IMR-90 (cell line): Measurements from ENCODE around the gene KCNJ6. TPM values are rescaled to one million over a fixed set of nuclear protein-coding genes. Genes with fewer than 3 reads are reported as not detected.

Experiments
- ATAC-seq: fragments of 200-7000 bp; cut with Tn5 transposase; 2 replicates; pipeline ENCODE4 v1.9.1; 2020; ENCODE audit warnings: low read depth, mild to moderate bottlenecking, moderate library complexity
- BruUV-seq: library from RNA; stranded (reverse); fragments of 400-500 nt; replicated peaks from 2 replicates; lab custom pipeline; 2021; lab: Mats Ljungman, UMichigan
- CTCF ChIA-PET: fragments of 300-600 bp; formaldehyde crosslinking; extraction: SDS; loops from one replicate; lab custom pipeline; 2021; ENCODE audit warnings: antibody characterized with exemption; lab: Yijun Ruan, JAX
- POLR2A ChIA-PET: fragments of 300-600 bp; sonication (Branson Sonifier 250); formaldehyde crosslinking; loops from one replicate; lab custom pipeline; 2022; ENCODE audit warnings: antibody characterized with exemption; ENCODE audit not compliant: unreplicated experiment; lab: Charles Lee
- DNase-seq: peaks from one replicate; pipeline ENCODE4 v3.0.0; 2013
- H2AFZ ChIP-seq: replicated peaks from 2 replicates; pipeline ENCODE3; 2013; ENCODE audit warnings: low read length, mild to moderate bottlenecking; ENCODE audit not compliant: poor library complexity
- H2AK5ac ChIP-seq: 2 replicates; pipeline ENCODE4 v1.6.1; 2013; ENCODE audit warnings: low read depth, low read length, inconsistent platforms
- H2AK9ac ChIP-seq: replicated peaks from 2 replicates; pipeline ENCODE3; 2013; ENCODE audit warnings: mild to moderate bottlenecking, low read depth, low read length, moderate library complexity; ENCODE audit not compliant: poor library complexity
- H2BK120ac ChIP-seq: 2 replicates; pipeline ENCODE4 v1.6.1; 2013; ENCODE audit warnings: low read depth, low read length, inconsistent platforms
- H2BK15ac ChIP-seq: 3 replicates; pipeline ENCODE4 v1.6.1; 2013; ENCODE audit warnings: low read depth, low read length, inconsistent platforms
- H2BK20ac ChIP-seq: 2 replicates; pipeline ENCODE4 v1.6.1; 2013; ENCODE audit warnings: low read depth, mild to moderate bottlenecking, inconsistent platforms, low read length, moderate library complexity
- H2BK5ac ChIP-seq: 2 replicates; pipeline ENCODE4 v1.6.1; 2013; ENCODE audit warnings: mild to moderate bottlenecking, low read depth, low read length, inconsistent platforms; ENCODE audit not compliant: poor library complexity, severe bottlenecking
- H3K14ac ChIP-seq: replicated peaks from 2 replicates; pipeline ENCODE4 v1.6.1; 2013; ENCODE audit warnings: low read depth, low read length, inconsistent platforms
- H3K18ac ChIP-seq: 2 replicates; pipeline ENCODE4 v1.6.1; 2013; ENCODE audit warnings: low read depth, low read length, control low read depth
- H3K23ac ChIP-seq: 2 replicates; pipeline ENCODE4 v1.6.1; 2013; ENCODE audit warnings: low read depth, low read length, inconsistent platforms
- H3K27ac ChIP-seq: 2 replicates; pipeline ENCODE4 v1.5.1; 2013; ENCODE audit warnings: mild to moderate bottlenecking, control low read depth, low read length; ENCODE audit not compliant: insufficient read depth
- H3K27me3 ChIP-seq: 2 replicates; pipeline ENCODE4 v1.6.1; 2013; ENCODE audit warnings: low read length; ENCODE audit not compliant: control insufficient read depth, insufficient read depth
- H3K36me3 ChIP-seq: 2 replicates; pipeline ENCODE4 v1.6.1; 2013; ENCODE audit warnings: low read length, mixed read lengths; ENCODE audit not compliant: control insufficient read depth, insufficient read depth
- H3K4ac ChIP-seq: 2 replicates; pipeline ENCODE4 v1.6.1; 2013; ENCODE audit warnings: low read depth, low read length, inconsistent platforms
- H3K4me1 ChIP-seq: 2 replicates; pipeline ENCODE4 v1.6.1; 2013; ENCODE audit warnings: low read length, mixed read lengths; ENCODE audit not compliant: control insufficient read depth, insufficient read depth
- H3K4me2 ChIP-seq: 2 replicates; pipeline ENCODE4 v1.6.1; 2013; ENCODE audit warnings: low read depth, mild to moderate bottlenecking, control low read depth, low read length, moderate library complexity
- H3K4me3 ChIP-seq: 2 replicates; pipeline ENCODE4 v1.5.1; 2013; ENCODE audit warnings: low read depth, mild to moderate bottlenecking, control low read depth, low read length, moderate library complexity; ENCODE audit not compliant: insufficient read depth
- H3K56ac ChIP-seq: 2 replicates; pipeline ENCODE4 v1.6.1; 2013; ENCODE audit warnings: low read length, inconsistent platforms; ENCODE audit not compliant: insufficient read depth; ENCODE audit errors: extremely low read depth
- H3K79me1 ChIP-seq, 2 experiments: 2 replicates each; pipeline ENCODE4 v1.6.1; 2013; ENCODE audit warnings: low read length in 2 of 2, inconsistent platforms in 1 of 2, low read depth in 1 of 2
- H3K9ac ChIP-seq: 2 replicates; pipeline ENCODE4 v1.6.1; 2013; ENCODE audit warnings: low read depth, low read length, control low read depth
- H3K9me1 ChIP-seq: 2 replicates; pipeline ENCODE4 v1.6.1; 2013; ENCODE audit warnings: low read length, inconsistent platforms; ENCODE audit not compliant: insufficient read depth
- H3K9me3 ChIP-seq: 2 replicates; pipeline ENCODE4 v1.6.1; 2013; ENCODE audit warnings: low read length; ENCODE audit not compliant: control insufficient read depth, insufficient read depth
- H4K20me1 ChIP-seq: 2 replicates; pipeline ENCODE4 v1.6.1; 2013; ENCODE audit warnings: low read length, inconsistent platforms; ENCODE audit not compliant: insufficient read depth
- H4K5ac ChIP-seq: 2 replicates; pipeline ENCODE4 v1.6.1; 2013; ENCODE audit warnings: mild to moderate bottlenecking, low read depth, low read length, control low read depth
- H4K8ac ChIP-seq, 2 experiments: 2 replicates each; pipeline ENCODE4 v1.6.1; 2013; ENCODE audit warnings: low read depth in 2 of 2, low read length in 2 of 2, control low read depth in 1 of 2, inconsistent platforms in 1 of 2
- H4K91ac ChIP-seq: 2 replicates; pipeline ENCODE4 v1.6.1; 2013; ENCODE audit warnings: low read depth, low read length, inconsistent platforms; ENCODE audit not compliant: insufficient read depth
- BHLHE40 ChIP-seq: fragments of 150-350 bp; IDR thresholded peaks from 2 replicates; pipeline ENCODE4 v1.6.1; 2016; ENCODE audit warnings: mild to moderate bottlenecking, low read depth, low read length
- CHD1 ChIP-seq: IDR thresholded peaks from 2 replicates; pipeline ENCODE4 v1.6.1; 2012; ENCODE audit warnings: low read depth, low read length, improper control_type of control experiment
- CTCF ChIP-seq: conservative IDR thresholded peaks from 2 replicates; pipeline ENCODE4 v1.5.1; 2012; ENCODE audit warnings: mild to moderate bottlenecking, low read depth, low read length, improper control_type of control experiment
- FOS ChIP-seq: fragments of 150-350 bp; IDR thresholded peaks from 2 replicates; pipeline ENCODE4 v1.6.1; 2016; ENCODE audit warnings: low read depth, low read length
- MAFK ChIP-seq: IDR thresholded peaks from 2 replicates; pipeline ENCODE4 v1.6.1; 2012; ENCODE audit warnings: low read depth, low read length, improper control_type of control experiment
- MAZ ChIP-seq: IDR thresholded peaks from 2 replicates; pipeline ENCODE4 v1.6.1; 2012; ENCODE audit warnings: low read depth, mild to moderate bottlenecking, low read length, improper control_type of control experiment, moderate library complexity, borderline replicate concordance
- MXI1 ChIP-seq: IDR thresholded peaks from 2 replicates; pipeline ENCODE4 v1.6.1; 2012; ENCODE audit warnings: low read depth, mild to moderate bottlenecking, low read length, moderate library complexity, borderline replicate concordance
- NFE2L2 ChIP-seq: fragments of 150-350 bp; IDR thresholded peaks from 2 replicates; pipeline ENCODE4 v1.6.1; 2016; ENCODE audit warnings: low read depth, mild to moderate bottlenecking, low read length
- POLR2A ChIP-seq: IDR thresholded peaks from 2 replicates; pipeline ENCODE4 v1.6.1; 2012; ENCODE audit warnings: mild to moderate bottlenecking, low read depth, low read length
- RAD21 ChIP-seq: IDR thresholded peaks from 2 replicates; pipeline ENCODE4 v1.6.1; 2012; ENCODE audit warnings: low read length, improper control_type of control experiment
- RCOR1 ChIP-seq: IDR thresholded peaks from 2 replicates; pipeline ENCODE4 v1.6.1; 2012; ENCODE audit warnings: mild to moderate bottlenecking, low read length, improper control_type of control experiment; ENCODE audit not compliant: insufficient replicate concordance
- SMC3 ChIP-seq: fragments of 150-350 bp; IDR thresholded peaks from 2 replicates; pipeline ENCODE4 v1.6.1; 2016; ENCODE audit warnings: low read depth, mild to moderate bottlenecking, antibody characterized with exemption, low read length, moderate library complexity
- USF2 ChIP-seq: fragments of 150-350 bp; IDR thresholded peaks from 2 replicates; pipeline ENCODE4 v1.6.1; 2017; ENCODE audit warnings: mild to moderate bottlenecking, antibody characterized with exemption, low read length, low read depth
- WGBS, 2 experiments: methylation state at CpG; one replicate each; pipeline versions ENCODE4 v1.1.5 to v1.1.7; 2013; ENCODE audit warnings: missing lambda C conversion rate in 2 of 2; ENCODE audit not compliant: insufficient read length in 1 of 2; ENCODE audit errors: extremely low coverage in 2 of 2; 5-methylcytosine and 5-hydroxymethylcytosine counted together
- dilution Hi-C: fragments of 300-500 bp; cut with HindIII; formaldehyde crosslinking; loops from one replicate; pipeline ENCODE4 v1.14.3; 2018; ENCODE audit warnings: low sequenced_read_pairs; ENCODE audit not compliant: unreplicated experiment
- in situ Hi-C: fragments of 300-500 bp; cut with MboI; formaldehyde crosslinking; loops from 3 replicates; pipeline ENCODE4 v1.14.3; 2019; ENCODE audit warnings: low sequenced_read_pairs, inconsistent platforms, mixed read lengths
- intact Hi-C: fragments of 100-400 bp; cut with micrococcal nuclease; formaldehyde crosslinking; loops from 2 replicates; pipeline ENCODE4 v1.10.0; 2022
- polyA plus RNA-seq, 3 experiments: library from polyadenylated mRNA; depleted of rRNA; stranded (reverse); fragments of >200 nt; gene quantifications; 2 replicates each; pipeline ENCODE4 v1.2.3, GENCODE V29; 2012; ENCODE audit warnings: low replicate concordance in 1 of 3
- total RNA-seq: library from RNA; depleted of rRNA; stranded (reverse); fragments of >200 nt; gene quantifications from 2 replicates; pipeline ENCODE4 v1.2.3, GENCODE V29; 2012

The KCNJ6 gene
- total and polyA plus RNA-seq, 2 of the 4 experiments (the other 2 are of a cell fraction), result under 0.01 to 0.02 TPM

- TF ChIP-seq CHD1 (no peak), BHLHE40 (no peak), POLR2A (no peak)
These were observed 135.0 kb downstream of the KCNJ6 start (continued) for GRCh38 chr21:37780991-37781983.

GRCh38 chr21:37771181-37771580, 145.1 kb downstream of the KCNJ6 start:
- Histone ChIP-seq H3K79me1 (no peaks in the 10 kb centered on the region), H3K27ac (no peak overlapping the region), H4K5ac (no peak overlapping the region), H3K4me1 (peaks cover 2% of the 10 kb centered on the region), H2AK9ac (no peak overlapping the region), H3K27me3 (peaks cover 4% of the 10 kb centered on the region), H4K8ac (no peak overlapping the region), H3K4me2 (no peak overlapping the region), H2BK15ac (no peak overlapping the region), H2BK5ac (no peak overlapping the region), H3K36me3 (no peaks in the 10 kb centered on the region), H2AK5ac (no peak overlapping the region), H2AFZ (no peak overlapping the region), H3K9ac (no peak overlapping the region), H3K18ac (no peak overlapping the region), H3K23ac (no peak overlapping the region), H2BK120ac (no peak overlapping the region), H3K14ac (no peak overlapping the region), H3K9me3 (no peaks in the 10 kb centered on the region), H4K91ac (no peak overlapping the region), H3K4me3 (no peak overlapping the region), H3K9me1 (peaks cover 2% of the 10 kb centered on the region; the same call in 1 of the 2 replicates), H3K56ac (no peak overlapping the region), H4K20me1 (no peaks in the 10 kb centered on the region), H2BK20ac (no peak overlapping the region), H3K4ac (no peak overlapping the region)
- WGBS, 2 experiments, result no CpG with 5 or more reads among the region's 3 CpGs
- in situ Hi-C loops (loop anchor here (10.0 kb wide), 1 partner anchor 56 kb away; no protein-coding TSS in a partner anchor), dilution Hi-C loops (no loop called here), intact Hi-C loops (no loop called here)
- ChIA-PET CTCF (interaction anchor here (1.0 kb wide), 1 partner anchor 146 kb away, joined by 3 read pairs; no protein-coding TSS in a partner anchor), POLR2A (no interaction called here)
- TF ChIP-seq CTCF (no peak), POLR2A (no peak), NFE2L2 (no peak), FOS (no peak), RAD21 (no peak), MXI1 (no peak), MAFK (no peak), CHD1 (no peak), BHLHE40 (no peak), RCOR1 (no peak), MAZ (no peak), USF2 (no peak), SMC3 (no peak)
- no TSS peak for BruUV-seq
- ATAC-seq (no peak), DNase-seq (no peak)
